ENCODE measurements around the gene BAG2.

- TF ChIP-seq CTCF (IDR thresholded peaks at IDR 0.05), result no peak
- no peak for TF ChIP-seq POLR2A (IDR thresholded peaks at IDR 0.05)
Measured at GRCh38 chr6:57123111-57123510, 49.0 kb upstream of the BAG2 start.

Data from body of pancreas (tissue), 4 donors.